UCSD-AML1 (cell line): Measurements from ENCODE around the gene ERG28.
"Not testable (repeated sequence)": the region's sequence is repeated elsewhere in the genome, so short reads cannot be mapped to it uniquely, and the experiment has no call there.

Experiments
- DNase-seq: peaks from one replicate; lab custom pipeline; 2025; ENCODE audit not compliant: unreplicated experiment; lab: John Stamatoyannopoulos, UW

The ERG28 gene

GRCh38 chr14:75626863-75627262 is 33.8 kb downstream of the ERG28 start:
- no peak for DNase-seq

GRCh38 chr14:75626396-75626795 is 34.3 kb downstream of the ERG28 start:
- no peak for DNase-seq

- no peak for DNase-seq
Measured at GRCh38 chr14:75625034-75625433, 35.6 kb downstream of the ERG28 start.

- no peak for DNase-seq
Measured at GRCh38 chr14:75619548-75619947, 41.1 kb downstream of the ERG28 start.

- peak; percentile 28 for DNase-seq
Measured at GRCh38 chr14:75615200-75615599, 45.5 kb downstream of the ERG28 start.

- DNase-seq = no peak
Measured at GRCh38 chr14:75614179-75614578, 46.5 kb downstream of the ERG28 start.

GRCh38 chr14:75612157-75612556 is 48.5 kb downstream of the ERG28 start:
- no peak for DNase-seq

GRCh38 chr14:75610834-75611233 is 49.8 kb downstream of the ERG28 start:
- no peak for DNase-seq

GRCh38 chr14:75609606-75610475 is 50.8 kb downstream of the ERG28 start:
- no peak for DNase-seq

- no peak for DNase-seq
Measured at GRCh38 chr14:75609116-75609515, 51.6 kb downstream of the ERG28 start.

- no peak for DNase-seq
Measured at GRCh38 chr14:75607842-75608640, 52.6 kb downstream of the ERG28 start.

- no peak for DNase-seq
Measured at GRCh38 chr14:75607044-75607443, 53.6 kb downstream of the ERG28 start.

GRCh38 chr14:75605916-75606315 is 54.8 kb downstream of the ERG28 start:
- DNase-seq = no peak

GRCh38 chr14:75604979-75605851 is 55.5 kb downstream of the ERG28 start:
- DNase-seq = no peak

GRCh38 chr14:75602503-75602902 is 58.2 kb downstream of the ERG28 start:
- DNase-seq = no peak

- not testable (repeated sequence) for DNase-seq
Measured at GRCh38 chr14:75601061-75601460, 59.6 kb downstream of the ERG28 start.

GRCh38 chr14:75600100-75600499 is 60.6 kb downstream of the ERG28 start:
- DNase-seq = not testable (repeated sequence)
